HG03139 (cell line): Measurements from ENCODE around the gene OR11L1.

ENCODE experiments used
- ATAC-seq: cut with Tn5 transposase; IDR thresholded peaks from one replicate; pipeline ENCODE4 v1.9.1; 2021; ENCODE audit not compliant: unreplicated experiment

The OR11L1 gene, protein sequence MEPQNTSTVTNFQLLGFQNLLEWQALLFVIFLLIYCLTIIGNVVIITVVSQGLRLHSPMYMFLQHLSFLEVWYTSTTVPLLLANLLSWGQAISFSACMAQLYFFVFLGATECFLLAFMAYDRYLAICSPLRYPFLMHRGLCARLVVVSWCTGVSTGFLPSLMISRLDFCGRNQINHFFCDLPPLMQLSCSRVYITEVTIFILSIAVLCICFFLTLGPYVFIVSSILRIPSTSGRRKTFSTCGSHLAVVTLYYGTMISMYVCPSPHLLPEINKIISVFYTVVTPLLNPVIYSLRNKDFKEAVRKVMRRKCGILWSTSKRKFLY

DNA sequence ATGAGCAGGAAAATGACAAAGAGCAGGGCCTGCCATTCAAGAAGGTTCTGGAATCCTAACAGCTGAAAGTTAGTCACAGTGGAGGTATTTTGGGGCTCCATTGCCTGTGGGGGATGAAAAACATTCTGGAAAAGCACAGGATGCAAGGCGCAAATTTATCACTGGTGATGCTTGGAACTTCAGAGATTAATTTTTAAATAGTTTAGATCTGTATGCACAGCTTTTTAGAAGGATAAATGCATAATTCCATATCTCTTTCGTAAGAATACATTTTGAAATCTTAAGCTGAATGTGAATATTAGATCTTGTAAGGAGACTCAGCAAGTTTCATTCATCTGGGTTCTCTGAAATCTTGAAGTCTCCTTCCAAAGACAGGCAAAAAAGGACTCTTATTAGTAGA is at the start of gene OR11L1:
TSS of gene OR11L1 (minus strand) at position 101 of the 400 bp plus-strand sequence. CDS start at position 101, 0 bp downstream.
- ATAC-seq: no peak

DNA sequence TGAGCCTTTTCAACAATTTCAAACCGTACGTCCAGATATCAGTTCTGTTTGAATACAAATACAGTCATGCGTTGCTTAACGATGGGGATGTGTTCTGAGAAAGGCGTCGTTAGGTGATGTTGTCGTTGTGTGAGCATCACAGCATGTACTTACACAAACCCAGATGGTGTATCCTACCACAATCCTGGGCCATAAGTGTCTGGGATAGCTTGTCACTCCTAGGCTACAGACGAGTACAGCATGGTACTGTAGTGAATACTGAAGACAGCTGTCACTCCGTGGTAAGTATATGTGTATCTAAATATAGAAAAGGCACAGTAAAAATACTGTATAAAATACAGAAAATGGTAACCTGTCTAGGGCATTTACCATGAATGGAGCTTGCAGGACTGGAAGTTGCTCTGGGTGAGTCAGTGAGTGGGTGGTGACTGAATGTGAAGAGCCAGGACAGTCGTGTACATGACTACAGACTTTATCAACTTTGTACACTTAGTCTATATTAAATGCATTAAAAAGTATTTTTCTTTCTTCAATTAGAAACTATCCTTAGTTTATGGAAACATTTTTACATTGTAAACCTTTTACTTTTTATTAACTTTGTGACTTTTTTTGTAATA is 43.2 kb upstream of the OR11L1 start:
- no peak for ATAC-seq

GRCh38 chr1:247883346-247883745 is 41.6 kb upstream of the OR11L1 start:
- no peak for ATAC-seq

DNA sequence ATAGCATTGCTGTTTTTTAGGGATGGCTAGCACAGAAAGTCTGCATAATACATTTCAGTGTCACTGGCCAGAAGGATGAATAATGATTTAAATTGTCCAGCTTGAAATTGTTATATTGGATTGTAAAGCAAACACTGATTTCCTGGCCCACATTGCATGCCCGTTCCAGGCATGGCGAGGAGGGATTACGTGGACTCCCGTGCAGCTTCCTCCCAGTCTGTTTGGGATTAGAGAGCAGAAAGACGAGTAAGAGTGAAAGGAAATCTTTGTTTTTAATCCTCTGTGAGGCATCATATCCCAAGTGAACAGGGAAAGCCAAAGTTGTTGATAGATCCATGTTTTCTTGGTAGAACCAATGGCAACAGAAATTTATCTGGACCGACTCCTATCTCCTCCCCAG is 23.7 kb upstream of the OR11L1 start:
- ATAC-seq: no peak

- ATAC-seq: no peak
Observed at GRCh38 chr1:247864644-247865043, 22.9 kb upstream of the OR11L1 start.

GRCh38 chr1:247862756-247863155 is 21.1 kb upstream of the OR11L1 start:
- ATAC-seq: no peak

DNA sequence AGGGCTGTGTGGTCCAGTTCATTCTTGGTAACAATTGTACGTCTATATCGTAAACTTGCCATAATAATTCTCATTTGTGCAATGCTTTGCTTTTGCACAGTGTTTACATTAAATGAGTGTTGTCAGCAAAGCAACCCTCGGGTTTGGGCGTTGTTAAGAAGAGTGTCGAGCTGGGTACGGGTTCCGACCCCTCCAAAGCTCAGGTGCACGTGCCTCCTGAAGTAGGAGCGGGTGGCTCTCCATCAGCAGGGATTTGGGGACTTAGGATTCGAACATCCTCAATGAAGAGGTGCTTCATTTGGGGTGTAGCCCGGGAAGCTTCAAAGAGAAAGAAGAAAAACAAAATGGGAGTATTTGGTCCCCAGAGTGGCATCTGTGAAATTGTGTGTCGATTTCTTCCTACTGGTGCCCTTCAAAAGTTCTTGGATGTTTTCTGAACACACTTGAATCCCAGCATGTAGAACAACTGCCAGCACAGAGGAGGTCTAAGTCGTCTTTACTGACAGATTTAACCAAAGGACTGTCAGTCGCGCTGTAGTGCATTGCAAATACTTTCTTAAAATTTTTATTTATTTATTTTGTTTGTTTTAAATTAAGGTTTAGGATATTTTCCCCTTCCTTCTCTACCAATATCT is 16.4 kb upstream of the OR11L1 start:
- no peak for ATAC-seq

GRCh38 chr1:247857069-247857984 is 15.6 kb upstream of the OR11L1 start, which contains the start of gene TRIM58:
TSS of gene TRIM58 (plus strand) at chr1:247857187. CDS start at chr1:247857247, 60 bp downstream.
- peak; percentile 54 for ATAC-seq

- no peak for ATAC-seq
Observed at GRCh38 chr1:247855911-247856310, 14.2 kb upstream of the OR11L1 start.

DNA sequence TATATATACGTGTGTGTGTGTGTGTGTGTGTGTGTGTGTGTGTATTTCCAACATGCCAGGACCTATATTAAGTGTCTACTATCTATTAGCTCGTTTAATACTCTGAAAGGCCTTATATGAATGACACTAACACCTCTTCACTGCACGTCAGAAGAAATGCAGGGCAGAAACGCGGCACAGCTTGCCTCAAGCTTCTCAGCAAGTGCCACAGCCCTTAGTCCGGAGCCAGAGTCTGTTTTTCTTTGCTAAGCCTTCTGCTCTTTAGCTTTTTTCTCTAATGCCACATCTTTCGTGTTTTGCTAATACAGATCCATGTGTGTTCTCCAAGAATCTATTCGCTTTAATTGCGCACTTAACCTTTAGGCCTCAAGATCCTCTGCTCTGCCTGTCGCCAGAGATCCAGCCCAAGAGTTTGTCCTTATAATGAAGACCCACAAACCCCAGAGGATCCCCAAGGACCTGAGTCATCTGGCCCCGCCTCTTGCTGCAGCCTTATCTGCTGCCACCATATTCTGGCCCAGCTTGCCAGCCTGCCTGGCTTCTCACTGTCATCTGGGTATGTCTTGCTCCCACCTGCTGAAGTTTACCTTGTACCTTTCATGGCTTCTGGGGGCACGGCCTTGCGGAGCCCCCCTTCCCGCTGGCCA is 13.3 kb upstream of the OR11L1 start:
- ATAC-seq: no peak

GRCh38 chr1:247849616-247850015 is 7.9 kb upstream of the OR11L1 start:
- ATAC-seq: no peak

GRCh38 chr1:247848346-247848745 is 6.7 kb upstream of the OR11L1 start:
- no peak for ATAC-seq

DNA sequence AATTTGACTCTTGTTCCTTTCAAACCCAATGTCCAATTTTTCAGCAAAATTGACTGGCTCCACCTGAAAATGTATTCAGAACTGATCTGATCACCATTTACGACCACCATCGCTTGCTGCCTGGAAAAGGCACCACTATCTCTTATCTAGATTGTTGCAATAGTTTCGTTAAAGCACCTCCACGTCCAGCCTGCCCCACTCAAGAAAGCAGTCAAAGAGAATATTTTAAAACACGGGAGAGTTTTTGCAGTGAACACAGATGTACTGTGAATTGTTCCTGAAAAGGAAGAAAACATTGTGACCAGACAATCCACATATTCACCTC is 4.0 kb upstream of the OR11L1 start:
- ATAC-seq: no peak

- ATAC-seq: no peak
Observed at GRCh38 chr1:247845011-247845692, 3.5 kb upstream of the OR11L1 start.

- no peak for ATAC-seq
Observed at GRCh38 chr1:247843411-247843810, 1.7 kb upstream of the OR11L1 start.

- ATAC-seq: no peak
Observed at GRCh38 chr1:247840818-247841217, 878 bp downstream of the OR11L1 start.

- no peak for ATAC-seq
Observed at GRCh38 chr1:247833601-247834000, 8.1 kb downstream of the OR11L1 start.

DNA sequence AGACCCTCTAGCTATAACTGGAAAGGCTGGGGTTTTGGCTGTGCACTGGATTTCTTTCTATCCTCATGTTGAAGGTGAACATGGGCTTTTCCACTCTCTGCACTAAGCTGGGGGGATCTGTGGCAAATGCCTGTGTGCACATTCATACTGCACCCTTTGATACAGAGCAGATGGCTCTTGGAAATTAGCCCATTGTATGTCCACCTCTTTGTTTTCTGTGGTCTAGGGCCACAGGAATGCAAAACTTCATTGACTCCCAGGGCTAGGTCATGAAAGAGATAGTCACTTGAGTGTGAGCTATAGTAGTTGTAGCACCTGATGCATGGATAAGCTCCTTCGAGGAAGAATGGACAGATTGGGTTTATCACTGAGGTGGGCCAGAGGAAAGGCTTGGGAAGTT is 12.0 kb downstream of the OR11L1 start:
- no peak for ATAC-seq

- ATAC-seq: no peak
Observed at GRCh38 chr1:247825362-247825761, 16.3 kb downstream of the OR11L1 start.

DNA sequence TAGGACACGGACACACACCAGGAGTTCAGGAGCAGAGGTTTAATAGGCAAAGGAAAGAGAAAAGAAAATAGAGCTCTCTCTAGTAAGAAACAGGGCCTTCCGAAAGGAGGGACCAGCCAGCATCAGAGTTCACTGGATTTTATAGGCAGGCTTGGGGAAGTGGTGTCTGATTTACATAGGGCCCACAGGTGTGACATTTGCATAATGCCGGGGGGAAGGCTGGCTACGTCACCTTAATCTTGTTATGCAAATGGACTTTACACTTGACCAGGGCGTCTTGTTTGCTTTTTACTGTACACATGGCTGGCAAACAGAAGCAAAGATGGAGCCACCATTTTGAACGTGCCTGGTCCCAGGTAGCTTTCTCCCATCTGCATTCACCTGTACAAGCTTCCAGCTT is 17.7 kb downstream of the OR11L1 start, which contains the start of gene OR14A16:
TSS of gene OR14A16 (minus strand) at position 97 of the 400 bp plus-strand sequence. CDS start 8,390 bp downstream, outside the sequence.
- ATAC-seq: no peak
